HT1080 (cell line): ENCODE results near the gene CCL26. TPM values are rescaled to one million over a fixed set of nuclear protein-coding genes. Genes with fewer than 3 reads are reported as not detected.
"Not testable (repeated sequence)": the region's sequence is repeated elsewhere in the genome, so short reads cannot be mapped to it uniquely, and the experiment has no call there.

ENCODE experiments used
- DNase-seq: peaks from one replicate; pipeline ENCODE4 v3.0.0-alpha.2; 2015; ENCODE audit warnings: low read depth
- total RNA-seq: library from RNA; depleted of rRNA; stranded (reverse); fragments of >200 nt; shearing (Covaris generic); gene quantifications from 2 replicates; pipeline ENCODE4 v1.2.3, GENCODE V29; 2014

The CCL26 gene
- total RNA-seq, 1 experiment from 2014 or later = not detected

- DNase-seq = no peak
Observed at GRCh38 chr7:75793676-75794075, 21.7 kb upstream of the CCL26 start.

- DNase-seq = not testable (repeated sequence)
Observed at GRCh38 chr7:75792567-75792966, 20.6 kb upstream of the CCL26 start.

GRCh38 chr7:75789361-75789924 lies 17.4 kb upstream of the CCL26 start:
- no peak for DNase-seq

GRCh38 chr7:75788154-75788847 lies 16.3 kb upstream of the CCL26 start:
- not testable (repeated sequence) for DNase-seq

- not testable (repeated sequence) for DNase-seq
Observed at GRCh38 chr7:75783058-75783457, 11.0 kb upstream of the CCL26 start.

- DNase-seq = not testable (repeated sequence)
Observed at GRCh38 chr7:75780647-75781273, 8.7 kb upstream of the CCL26 start.

- not testable (repeated sequence) for DNase-seq
Observed at GRCh38 chr7:75779516-75779915, 7.5 kb upstream of the CCL26 start.

- not testable (repeated sequence) for DNase-seq
Observed at GRCh38 chr7:75779035-75779434, 7.0 kb upstream of the CCL26 start.

- DNase-seq = peak; percentile 88
Observed at GRCh38 chr7:75776295-75776971, 4.4 kb upstream of the CCL26 start.

GRCh38 chr7:75773958-75774357 lies 1.9 kb upstream of the CCL26 start:
- not testable (repeated sequence) for DNase-seq

GRCh38 chr7:75771224-75771623 lies 787 bp downstream of the CCL26 start:
- no peak for DNase-seq

- DNase-seq = peak; percentile 61
Observed at GRCh38 chr7:75762350-75762917, 9.6 kb downstream of the CCL26 start.

GRCh38 chr7:75761801-75762200 lies 10.2 kb downstream of the CCL26 start:
- not testable (repeated sequence) for DNase-seq

- no peak for DNase-seq
Observed at GRCh38 chr7:75758491-75758890, 13.5 kb downstream of the CCL26 start.

- no peak for DNase-seq
Observed at GRCh38 chr7:75757860-75758259, 14.2 kb downstream of the CCL26 start.

GRCh38 chr7:75756991-75757676 lies 14.9 kb downstream of the CCL26 start:
- DNase-seq = no peak

GRCh38 chr7:75756206-75756990 lies 15.6 kb downstream of the CCL26 start:
- no peak for DNase-seq

GRCh38 chr7:75743455-75743859 lies 28.6 kb downstream of the CCL26 start:
- DNase-seq = no peak

- no peak for DNase-seq
Observed at GRCh38 chr7:75740846-75741497, 31.0 kb downstream of the CCL26 start.
